Lung (tissue), 12 donors: Measurements from ENCODE around the gene EPHA7. TPM values are rescaled to one million over a fixed set of nuclear protein-coding genes. Genes with fewer than 3 reads are reported as not detected.

Source experiments
- ATAC-seq: fragments of 200-7000 bp; cut with Tn5 transposase; one replicate; pipeline ENCODE4 v1.9.1; 2020; ENCODE audit warnings: moderate number of reproducible peaks; ENCODE audit not compliant: insufficient read depth, low FRiP score
- DNase-seq, 3 donors: peaks; one replicate each; pipeline ENCODE4 v3.0.0-alpha.2; 2013 to 2017
- H3K27ac ChIP-seq, 2 donors: one replicate each; pipeline ENCODE4 v1.5.1; 2013; ENCODE audit warnings: mild to moderate bottlenecking in 2 of 2, moderate library complexity in 2 of 2, control low read depth in 1 of 2, inconsistent platforms in 1 of 2, low read depth in 1 of 2, low read length in 1 of 2
- H3K27me3 ChIP-seq, 3 donors: one replicate each; pipeline ENCODE4 v1.5.1; 2013; ENCODE audit warnings: low read length in 2 of 3; ENCODE audit not compliant: control insufficient read depth in 3 of 3, insufficient read depth in 3 of 3
- H3K36me3 ChIP-seq, 4 donors: one replicate each; pipeline ENCODE4 v1.5.1; 2013; ENCODE audit warnings: low read length in 4 of 4, mild to moderate bottlenecking in 1 of 4, moderate library complexity in 1 of 4; ENCODE audit not compliant: control insufficient read depth in 4 of 4, insufficient read depth in 4 of 4
- H3K4me1 ChIP-seq, 5 donors: one replicate each; pipeline ENCODE4 v1.5.1; 2013; ENCODE audit warnings: low read length in 5 of 5, mild to moderate bottlenecking in 2 of 5, moderate library complexity in 1 of 5; ENCODE audit not compliant: control insufficient read depth in 5 of 5, insufficient read depth in 5 of 5
- H3K4me3 ChIP-seq: one replicate; pipeline ENCODE4 v1.5.1; 2013; ENCODE audit warnings: mild to moderate bottlenecking, control low read depth, moderate library complexity
- H3K9ac ChIP-seq, 2 donors: one replicate each; pipeline ENCODE4 v1.5.1; 2013; ENCODE audit warnings: low read length in 2 of 2, control low read depth in 1 of 2; ENCODE audit not compliant: insufficient read depth in 1 of 2
- H3K9me3 ChIP-seq, 4 donors: one replicate each; pipeline ENCODE4 v1.5.1; 2013; ENCODE audit warnings: low read length in 3 of 4, mild to moderate bottlenecking in 1 of 4, moderate library complexity in 1 of 4; ENCODE audit not compliant: control insufficient read depth in 4 of 4, insufficient read depth in 3 of 4
- WGBS, 2 donors: extraction: QIAGEN DNeasy Blood & Tissue Kit; methylation state at CpG; one replicate each; pipeline ENCODE4 v1.1.7; 2013; 5-methylcytosine and 5-hydroxymethylcytosine counted together
- polyA plus RNA-seq, 2 donors: library from polyadenylated mRNA; stranded (reverse); fragments of 200-250 nt; gene quantifications; one replicate each; pipeline ENCODE4 v1.2.1, GENCODE V29; 2013
- total RNA-seq, 2 donors: library from RNA; depleted of rRNA in 1 of 2; stranded (reverse); fragments of >200 nt in 1 of 2; gene quantifications; one replicate each; pipeline ENCODE4 v1.2.1, GENCODE V29; 2014 to 2021
- TF ChIP-seq, protein P1 (sequence below): IDR thresholded peaks from 2 replicates; pipeline ENCODE4 v1.5.1; 2012; ENCODE audit warnings: mild to moderate bottlenecking; ENCODE audit errors: control extremely low read depth, extremely low read depth
- donor health status: control.
- donor health status: control.
- donor health status: Bipolar disorder and iron deficiency.
- donor health status: healthy.
- donor health status: DM: yes; HTN: yes; CAD: no.

EPHA7 gene
- total and polyA plus RNA-seq, 4 donors, result 0.06 to 6.3 (median 0.62) TPM

GRCh38 chr6:93293872-93294271 is 125.5 kb downstream of the EPHA7 start:
- H3K9me3 ChIP-seq, result no peaks in the 10 kb centered on the region
- ATAC-seq (no peak), DNase-seq (no peak)
- no peaks in the 10 kb centered on the region for H3K27me3 ChIP-seq
- TF ChIP-seq, protein P1, sequence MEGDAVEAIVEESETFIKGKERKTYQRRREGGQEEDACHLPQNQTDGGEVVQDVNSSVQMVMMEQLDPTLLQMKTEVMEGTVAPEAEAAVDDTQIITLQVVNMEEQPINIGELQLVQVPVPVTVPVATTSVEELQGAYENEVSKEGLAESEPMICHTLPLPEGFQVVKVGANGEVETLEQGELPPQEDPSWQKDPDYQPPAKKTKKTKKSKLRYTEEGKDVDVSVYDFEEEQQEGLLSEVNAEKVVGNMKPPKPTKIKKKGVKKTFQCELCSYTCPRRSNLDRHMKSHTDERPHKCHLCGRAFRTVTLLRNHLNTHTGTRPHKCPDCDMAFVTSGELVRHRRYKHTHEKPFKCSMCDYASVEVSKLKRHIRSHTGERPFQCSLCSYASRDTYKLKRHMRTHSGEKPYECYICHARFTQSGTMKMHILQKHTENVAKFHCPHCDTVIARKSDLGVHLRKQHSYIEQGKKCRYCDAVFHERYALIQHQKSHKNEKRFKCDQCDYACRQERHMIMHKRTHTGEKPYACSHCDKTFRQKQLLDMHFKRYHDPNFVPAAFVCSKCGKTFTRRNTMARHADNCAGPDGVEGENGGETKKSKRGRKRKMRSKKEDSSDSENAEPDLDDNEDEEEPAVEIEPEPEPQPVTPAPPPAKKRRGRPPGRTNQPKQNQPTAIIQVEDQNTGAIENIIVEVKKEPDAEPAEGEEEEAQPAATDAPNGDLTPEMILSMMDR, result no peak
- no peaks in the 10 kb centered on the region for H3K4me1 ChIP-seq
- H3K4me3 ChIP-seq, result no peak overlapping the region
- no peak overlapping the region for H3K27ac ChIP-seq
- H3K9ac ChIP-seq, result no peak overlapping the region
- 79 to 82% methylated on average over 6 of the region's 6 CpGs for WGBS, 2 donors
- no peaks in the 10 kb centered on the region for H3K36me3 ChIP-seq

- Histone ChIP-seq H3K4me1 (no peaks in the 10 kb centered on the region), H3K4me3 (no peak overlapping the region), H3K27ac (no peak overlapping the region), H3K27me3 (no peaks in the 10 kb centered on the region), H3K9ac (no peak overlapping the region), H3K36me3 (no peaks in the 10 kb centered on the region), H3K9me3 (no peaks in the 10 kb centered on the region)
- TF ChIP-seq, protein P1, result no peak
- DNase-seq (no peak), ATAC-seq (no peak)
- 75 to 81% methylated on average over 4 of the region's 4 CpGs for WGBS, 2 donors
Observed at GRCh38 chr6:93293460-93293859, 125.9 kb downstream of the EPHA7 start.

GRCh38 chr6:93282521-93283031 is 136.8 kb downstream of the EPHA7 start:
- Histone ChIP-seq H3K27ac (no peak overlapping the region), H3K4me1 (no peaks in the 10 kb centered on the region), H3K9me3 (peaks cover 0 to 2% (median 0%) of the 10 kb centered on the region in 4 donors), H3K4me3 (no peak overlapping the region), H3K36me3 (no peaks in the 10 kb centered on the region), H3K27me3 (no peaks in the 10 kb centered on the region), H3K9ac (no peak overlapping the region)
- TF ChIP-seq, protein P1, result no peak
- 95 to 97% methylated on average over 28 of the region's 28 CpGs for WGBS, 2 donors
- DNase-seq, result no peak
- ATAC-seq, result no peak

DNA sequence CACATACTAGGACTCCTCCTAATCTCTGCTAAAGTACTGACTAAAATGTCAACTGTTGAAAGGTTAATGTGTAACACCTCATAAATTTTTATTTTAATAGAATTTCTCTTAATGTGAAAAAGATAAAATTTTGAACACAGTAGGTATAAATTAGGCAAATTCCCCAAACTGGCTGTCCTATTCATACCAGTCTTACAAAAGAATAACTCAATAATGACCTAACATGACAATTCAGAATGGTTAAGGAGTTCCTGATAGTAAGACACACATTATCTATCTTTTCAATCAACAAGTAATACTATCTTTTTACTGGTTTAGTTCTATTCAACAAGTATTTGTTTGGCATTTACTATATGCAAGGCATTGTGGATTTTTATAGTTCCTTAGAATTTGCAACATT is 141.1 kb downstream of the EPHA7 start:
- no peak for ATAC-seq
- no peak for DNase-seq
- Histone ChIP-seq H3K9ac (no peak overlapping the region), H3K9me3 (peaks cover 0 to 2% (median 0%) of the 10 kb centered on the region in 4 donors), H3K4me3 (no peak overlapping the region), H3K27me3 (no peaks in the 10 kb centered on the region), H3K27ac (no peak overlapping the region), H3K36me3 (no peaks in the 10 kb centered on the region), H3K4me1 (no peaks in the 10 kb centered on the region)
- TF ChIP-seq, protein P1, result no peak
